ENCODE data around the gene PCP4L1. TPM values are rescaled to one million over a fixed set of nuclear protein-coding genes. Genes with fewer than 3 reads are reported as not detected.
"Not testable (repeated sequence)": the region's sequence is repeated elsewhere in the genome, so short reads cannot be mapped to it uniquely, and the experiment has no call there.

Gene PCP4L1
- total RNA-seq, 1 donor from 2014 or later: 1.8 TPM

DNA sequence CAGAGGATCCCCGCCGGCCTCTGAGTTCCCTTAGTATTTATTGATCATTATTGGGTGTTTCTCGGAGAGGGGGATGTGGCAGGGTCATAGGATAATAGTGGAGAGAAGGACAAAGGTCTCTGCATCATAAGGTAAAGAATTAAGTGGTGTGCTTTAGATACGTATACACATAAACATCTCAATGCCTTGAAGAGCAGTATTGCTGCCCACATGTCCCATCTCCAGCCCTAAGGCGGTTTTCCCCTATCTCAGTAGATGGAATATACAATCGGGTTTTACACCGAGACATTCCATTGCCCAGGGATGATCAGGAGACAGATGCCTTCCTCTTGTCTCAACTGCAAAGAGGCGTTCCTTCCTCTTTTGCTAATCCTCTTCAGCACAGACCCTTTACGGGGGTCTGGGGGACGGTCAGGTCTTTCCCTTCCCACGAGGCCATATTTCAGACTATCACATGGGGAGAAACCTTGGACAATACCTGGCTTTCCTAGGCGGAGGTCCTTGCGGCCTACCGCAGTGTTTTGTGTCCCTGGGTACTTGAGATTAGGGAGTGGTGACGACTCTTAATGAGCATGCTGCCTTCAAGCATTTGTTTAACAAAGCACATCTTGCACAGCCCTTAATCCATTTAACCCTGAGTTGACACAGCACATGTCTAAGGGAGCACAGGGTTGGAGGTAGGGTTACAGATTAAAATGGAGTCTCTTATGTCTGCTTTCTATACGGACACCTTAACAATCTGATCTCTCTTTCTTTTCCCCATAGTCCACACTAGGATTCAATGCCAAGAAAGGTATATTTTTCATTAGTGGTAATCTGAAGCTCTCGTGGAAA is 57.5 kb downstream of the PCP4L1 start:
- not testable (repeated sequence) for DNase-seq

DNA sequence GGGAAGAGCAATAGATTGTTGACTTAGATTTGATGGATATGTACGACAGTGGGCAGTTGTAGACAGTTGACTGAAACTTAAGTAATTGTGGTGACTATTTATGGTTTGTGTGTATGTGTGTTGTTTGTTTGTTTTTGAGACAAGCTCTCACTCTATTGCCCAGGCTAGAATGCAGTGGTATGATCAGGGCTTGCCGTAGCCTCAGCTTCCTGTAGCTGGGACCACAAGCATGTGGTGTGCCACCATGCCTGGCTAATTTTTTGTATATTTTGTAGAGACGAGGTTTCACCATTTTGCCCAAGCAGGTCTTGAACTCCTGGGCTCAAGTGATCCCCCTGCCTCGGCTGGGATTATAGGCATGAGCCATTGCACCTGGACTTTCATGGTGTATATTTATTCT is 65.5 kb downstream of the PCP4L1 start:
- no peak for DNase-seq

DNA sequence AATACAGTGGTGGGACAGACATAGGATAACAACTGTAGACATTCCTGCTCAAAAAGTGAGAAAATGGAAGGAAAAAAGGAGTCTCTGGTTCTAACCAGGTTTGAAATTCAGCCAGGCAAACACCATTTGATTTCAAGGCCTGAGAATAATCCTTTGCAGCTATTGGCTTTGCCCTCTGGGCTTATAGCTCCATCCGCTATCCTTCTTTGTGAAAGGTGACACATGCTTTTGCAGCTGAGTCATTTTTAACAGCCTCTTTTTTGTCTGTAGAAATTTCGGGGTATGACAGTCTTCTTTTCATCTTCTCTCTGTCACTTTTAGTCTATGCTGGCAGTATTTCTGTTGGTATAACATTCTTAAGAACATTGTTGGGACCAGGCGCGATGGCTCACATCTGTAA is 71.8 kb downstream of the PCP4L1 start:
- DNase-seq: no peak

DNA sequence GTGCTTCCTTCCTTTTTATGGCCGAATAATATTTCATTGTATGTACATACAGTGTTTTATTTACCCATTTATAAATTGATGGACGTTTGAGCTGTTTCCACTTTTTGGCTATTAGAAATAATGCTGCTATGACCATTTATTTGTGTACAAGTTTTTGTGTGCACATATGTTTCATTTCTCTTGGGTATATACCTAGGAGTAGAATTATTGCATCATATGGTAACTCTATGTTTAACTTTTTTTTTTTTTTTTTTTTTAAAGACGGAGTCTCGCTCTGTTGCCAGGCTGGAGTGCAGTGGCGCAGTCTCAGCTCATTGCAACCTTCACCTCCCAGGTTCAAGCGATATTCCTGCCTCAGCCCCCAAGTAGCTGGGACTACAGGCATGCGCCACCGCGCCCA is 74.6 kb downstream of the PCP4L1 start:
- DNase-seq: no peak

Other genes starting within 250 kb of the PCP4L1 start
- gene F11R, start 237.6 kb upstream of the PCP4L1 start, total RNA-seq: 42.1 TPM
- 29.3 TPM for gene TSTD1, start 219.8 kb upstream of the PCP4L1 start, total RNA-seq
- 48.7 TPM for gene USF1, start 212.8 kb upstream of the PCP4L1 start, total RNA-seq
- 7.9 TPM for gene ARHGAP30, start 188.9 kb upstream of the PCP4L1 start, total RNA-seq
- 49.6 TPM for gene NECTIN4, start 169.2 kb upstream of the PCP4L1 start, total RNA-seq
- gene KLHDC9, start 160.4 kb upstream of the PCP4L1 start, total RNA-seq: not detected
- gene PFDN2, start 140.7 kb upstream of the PCP4L1 start, total RNA-seq: 25.4 TPM
- 19.3 TPM for gene NIT1, start 140.6 kb upstream of the PCP4L1 start, total RNA-seq
- 18.7 TPM for gene DEDD, start 126.1 kb upstream of the PCP4L1 start, total RNA-seq
- 74.5 TPM for gene UFC1, start 104.8 kb upstream of the PCP4L1 start, total RNA-seq
- 8.4 TPM for gene USP21, start 99.2 kb upstream of the PCP4L1 start, total RNA-seq
- gene PPOX, start 92.3 kb upstream of the PCP4L1 start, total RNA-seq: 16.7 TPM
- 15.6 TPM for gene B4GALT3, start 81.2 kb upstream of the PCP4L1 start, total RNA-seq
- 6.8 TPM for gene ADAMTS4, start 59.7 kb upstream of the PCP4L1 start, total RNA-seq
- 103 TPM for gene NDUFS2, start 56.4 kb upstream of the PCP4L1 start, total RNA-seq
- gene FCER1G, start 43.5 kb upstream of the PCP4L1 start, total RNA-seq: 12.4 TPM
- gene APOA2, start 35.1 kb upstream of the PCP4L1 start, total RNA-seq: not detected
- 5.6 TPM for gene TOMM40L, start 32.7 kb upstream of the PCP4L1 start, total RNA-seq
- not detected for gene NR1I3, start 20.5 kb upstream of the PCP4L1 start, total RNA-seq
- gene MPZ, start 51.2 kb downstream of the PCP4L1 start, total RNA-seq: 26.5 TPM
- 28.4 TPM for gene SDHC, start 55.6 kb downstream of the PCP4L1 start, total RNA-seq
- gene CFAP126, start 109.1 kb downstream of the PCP4L1 start, total RNA-seq: not detected
- 26.2 TPM for gene FCGR2A, start 246.7 kb downstream of the PCP4L1 start, total RNA-seq

All from skin of body (tissue), 2 donors.